GM12873 (cell line): ENCODE measurements around the gene HSP90AB1.

Source experiments
- CTCF ChIP-seq: IDR thresholded peaks from 2 replicates; pipeline ENCODE4 v1.5.1; 2012; ENCODE audit warnings: low read depth, mild to moderate bottlenecking, moderate library complexity, low read length, control low read depth; ENCODE audit not compliant: insufficient read depth; ENCODE audit errors: missing control alignments

The HSP90AB1 gene

GRCh38 chr6:44277763-44278162 lies 30.9 kb downstream of the HSP90AB1 start:
- no peak for TF ChIP-seq CTCF

- TF ChIP-seq CTCF, result no peak
Measured at GRCh38 chr6:44278315-44278714, 31.4 kb downstream of the HSP90AB1 start.

DNA sequence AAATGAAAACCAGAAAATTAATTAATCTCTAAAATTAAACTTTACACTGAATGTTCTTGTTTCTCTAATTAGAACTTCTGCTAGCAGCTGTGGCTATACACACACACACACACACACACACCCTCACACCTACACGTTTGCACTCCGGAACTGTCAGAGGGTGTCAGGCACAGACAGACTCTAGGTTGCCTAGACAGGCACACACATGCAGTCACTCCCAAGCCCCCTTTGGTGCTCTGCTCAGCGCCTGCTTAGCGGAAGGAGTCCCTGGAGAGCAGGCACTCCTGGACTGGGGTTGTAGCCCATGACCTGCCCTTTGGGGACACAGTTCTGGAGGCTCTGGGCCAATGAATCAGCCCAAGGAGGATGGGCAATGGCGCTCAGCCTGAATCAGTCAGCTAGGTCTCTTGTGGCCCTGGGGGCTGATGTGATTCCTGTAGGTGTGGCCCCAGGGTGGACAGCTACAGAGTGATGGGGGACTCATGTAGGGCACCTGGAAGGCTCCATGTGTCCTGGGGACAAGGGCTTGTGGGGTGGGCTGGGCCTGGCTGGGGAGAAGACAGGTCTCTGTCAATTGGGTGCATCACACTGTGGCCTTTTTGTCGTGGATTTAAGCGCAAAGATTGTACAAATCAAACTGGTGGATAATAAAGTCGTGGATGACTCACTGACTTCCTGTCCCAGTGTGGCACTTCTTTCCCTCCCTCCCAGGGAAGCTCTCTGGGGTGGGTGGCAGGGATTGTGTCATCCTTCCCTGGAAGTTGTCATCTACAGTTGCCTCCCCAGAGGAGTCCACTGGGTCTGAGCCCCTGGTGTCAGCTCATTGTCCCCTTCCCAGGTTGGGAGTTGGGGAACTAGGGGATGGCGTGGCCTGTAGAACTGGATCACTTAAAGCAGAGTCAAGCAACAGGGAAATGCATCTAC lies 32.1 kb downstream of the HSP90AB1 start:
- no peak for TF ChIP-seq CTCF

DNA sequence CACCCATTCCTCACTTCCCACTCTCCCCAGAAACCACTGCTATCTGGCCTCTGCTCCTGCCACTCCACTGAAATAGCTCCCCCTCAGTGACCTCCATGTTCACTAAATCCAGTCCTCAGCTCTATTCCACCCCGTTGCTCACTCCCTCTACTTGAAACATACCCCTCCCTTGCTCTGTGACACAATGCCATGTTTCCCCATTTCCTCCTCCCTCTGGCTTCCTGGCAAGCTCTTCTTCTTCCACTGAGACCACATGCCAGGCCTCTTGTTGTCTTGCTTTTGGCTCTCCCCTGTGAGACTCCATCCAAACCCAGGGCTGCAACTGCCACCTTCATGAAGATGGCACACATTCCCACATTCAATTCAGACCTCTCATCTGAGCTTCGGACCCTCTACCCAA lies 37.2 kb downstream of the HSP90AB1 start:
- no peak for TF ChIP-seq CTCF

DNA sequence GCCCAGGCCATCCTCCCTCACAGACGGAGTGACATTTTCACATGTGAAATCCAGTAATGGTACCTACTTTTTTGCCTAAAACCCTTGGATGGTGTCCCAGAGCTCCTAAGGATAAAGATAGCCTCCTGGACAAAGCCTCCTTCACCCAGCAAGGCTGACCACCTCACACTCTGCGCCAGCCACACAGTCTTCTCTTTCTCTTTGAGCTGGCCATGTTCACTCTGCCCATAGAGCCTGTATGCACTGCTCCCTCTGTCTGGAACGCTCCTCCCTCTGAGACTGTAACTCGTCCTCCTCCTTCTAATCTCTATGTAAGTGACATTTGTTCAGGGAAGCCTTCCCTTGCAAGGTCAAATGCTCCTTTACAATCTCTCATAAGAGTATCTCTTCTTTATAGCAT lies 38.0 kb downstream of the HSP90AB1 start:
- TF ChIP-seq CTCF, result no peak

GRCh38 chr6:44285552-44286284 lies 38.8 kb downstream of the HSP90AB1 start:
- no peak for TF ChIP-seq CTCF

GRCh38 chr6:44286285-44286565 lies 39.3 kb downstream of the HSP90AB1 start:
- no peak for TF ChIP-seq CTCF
